Measurements from ENCODE around the gene CRISP3.

Gene CRISP3

DNA sequence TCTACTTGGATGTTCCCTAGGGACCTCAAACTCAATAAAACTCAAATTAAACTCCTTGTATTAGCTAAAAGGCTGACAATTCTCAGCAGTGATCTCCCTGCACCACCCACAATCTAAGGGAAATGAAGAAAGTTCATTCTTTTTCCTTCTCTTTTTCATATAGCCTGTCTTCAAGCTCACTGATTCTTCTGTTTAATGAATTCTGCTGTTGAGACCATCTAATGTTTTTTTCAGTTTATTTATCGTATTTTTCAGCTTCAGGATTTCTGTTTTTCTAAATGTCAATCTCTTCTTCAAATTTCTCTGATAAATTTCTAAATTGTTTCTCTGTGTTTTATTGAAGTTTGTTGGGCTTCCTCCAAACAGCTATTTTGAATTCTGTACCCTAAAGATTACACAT, 50.7 kb downstream of the CRISP3 start:
- no peak for DNase-seq
- intact Hi-C loops (cut with DNase I): no loop called here

DNA sequence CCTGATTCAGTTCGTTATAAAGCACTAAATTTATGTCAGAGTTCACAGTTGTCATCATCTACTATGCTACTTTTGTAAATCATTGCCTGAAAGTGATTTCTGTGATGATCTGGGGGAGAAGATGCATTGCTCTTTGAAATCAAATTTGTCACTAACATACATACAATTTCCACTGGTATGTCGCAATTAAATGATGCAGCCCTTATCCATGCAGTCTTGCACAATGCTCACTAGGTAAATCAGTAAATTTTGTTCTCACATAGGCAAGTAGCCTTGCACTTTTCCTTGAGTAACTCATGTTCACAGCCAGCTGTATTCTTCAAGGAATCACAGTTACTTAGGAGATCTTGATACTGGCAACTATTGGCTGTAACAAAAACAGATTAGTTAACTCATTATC, 51.7 kb downstream of the CRISP3 start:
- DNase-seq: no peak
- intact Hi-C loops (cut with DNase I): no loop called here
